Keratinocyte (primary cell): ENCODE data around the gene SPIRE1.

Source experiments
- CTCF ChIP-seq, 3 experiments: IDR thresholded peaks in 1 of 3; conservative IDR thresholded peaks in 1 of 3; optimal IDR thresholded peaks in 1 of 3; 2 replicates in 2 of 3; 3 replicates in 1 of 3; pipeline versions ENCODE3 to v1.5.1; 2011; ENCODE audit warnings: low read length in 3 of 3, mild to moderate bottlenecking in 3 of 3, moderate library complexity in 2 of 3, control low read depth in 1 of 3, inconsistent platforms in 1 of 3; ENCODE audit not compliant: insufficient read depth in 2 of 3; ENCODE audit errors: extremely low read depth in 1 of 3
- EZH2 ChIP-seq: IDR thresholded peaks from one replicate; pipeline ENCODE4 v1.6.1; 2012; ENCODE audit warnings: inconsistent platforms, mild to moderate bottlenecking, low read length, moderate library complexity

GRCh38 chr18:12564861-12565260 is 93.0 kb downstream of the SPIRE1 start:
- TF ChIP-seq CTCF (optimal IDR thresholded peaks at IDR 0.05 in 1 of 3, IDR thresholded peaks at IDR 0.05 in 1 of 3, conservative IDR thresholded peaks at IDR 0.05 in 1 of 3; ENCODE audit: extremely low read depth in 1 of 3, insufficient read depth in 2 of 3, low read length in 3 of 3) (no peak), EZH2 (no peak)
